ENCODE results near the gene PTPRH.
"Not testable (repeated sequence)": the region's sequence is repeated elsewhere in the genome, so short reads cannot be mapped to it uniquely, and the experiment has no call there.

Gene PTPRH

GRCh38 chr19:55224038-55224665 is 14.9 kb upstream of the PTPRH start:
- DNase-seq, result no peak

- no peak for DNase-seq
Measured at GRCh38 chr19:55223291-55224037, 14.2 kb upstream of the PTPRH start.

- no peak for DNase-seq
Measured at GRCh38 chr19:55220525-55220924, 11.2 kb upstream of the PTPRH start.

- peak; percentile 98 for DNase-seq
Measured at GRCh38 chr19:55216461-55217198, 7.3 kb upstream of the PTPRH start.

- DNase-seq, result no peak
Measured at GRCh38 chr19:55213547-55213946, 4.2 kb upstream of the PTPRH start.

- DNase-seq, result no peak
Measured at GRCh38 chr19:55212447-55212846, 3.1 kb upstream of the PTPRH start.

GRCh38 chr19:55209693-55210472 is 582 bp upstream of the PTPRH start:
- DNase-seq, result no peak

- peak; percentile 96 for DNase-seq
Measured at GRCh38 chr19:55206664-55207500, 2.4 kb downstream of the PTPRH start.

GRCh38 chr19:55202199-55202598 is 7.1 kb downstream of the PTPRH start:
- DNase-seq, result not testable (repeated sequence)

GRCh38 chr19:55199620-55200204 is 9.6 kb downstream of the PTPRH start:
- no peak for DNase-seq

- DNase-seq, result peak; percentile 65
Measured at GRCh38 chr19:55198651-55199050, 10.7 kb downstream of the PTPRH start.

- no peak for DNase-seq
Measured at GRCh38 chr19:55197528-55197927, 11.8 kb downstream of the PTPRH start.

GRCh38 chr19:55196803-55197202 is 12.5 kb downstream of the PTPRH start:
- DNase-seq, result no peak

- no peak for DNase-seq
Measured at GRCh38 chr19:55193481-55193880, 15.8 kb downstream of the PTPRH start.

- peak; percentile 77 for DNase-seq
Measured at GRCh38 chr19:55189403-55189835, 19.9 kb downstream of the PTPRH start.

- DNase-seq, result no peak
Measured at GRCh38 chr19:55188625-55189024, 20.7 kb downstream of the PTPRH start.

GRCh38 chr19:55186080-55186479 is 23.2 kb downstream of the PTPRH start:
- no peak for DNase-seq

- DNase-seq, result no peak
Measured at GRCh38 chr19:55181740-55182139, 27.6 kb downstream of the PTPRH start.

- DNase-seq, result peak; percentile 74
Measured at GRCh38 chr19:55179606-55180484, 29.5 kb downstream of the PTPRH start, which contains the start of gene SYT5. Gene SYT5 (minus strand): TSS chr19:55180289. CDS start chr19:55179041, 1,248 bp downstream.
